Neuronal stem cell (in vitro differentiated cells): ENCODE results near the gene RAB6A.
A peak's percentile ranks its signal among the peaks of the same experiment; 100 is the strongest.

Experiments used
- DNase-seq: peaks from one replicate; pipeline ENCODE4 v3.0.0-alpha.2; 2013; ENCODE audit warnings: low spot score
- H2AFZ ChIP-seq: one replicate; pipeline ENCODE4 v1.6.1; 2013; ENCODE audit warnings: mild to moderate bottlenecking, low read length, inconsistent platforms
- H2AK5ac ChIP-seq: 2 replicates; pipeline ENCODE4 v1.6.1; 2013; ENCODE audit warnings: low read depth, mild to moderate bottlenecking, inconsistent platforms, low read length, moderate library complexity, mixed read lengths
- H2BK120ac ChIP-seq: 2 replicates; pipeline ENCODE4 v1.6.1; 2013; ENCODE audit warnings: low read depth, mild to moderate bottlenecking, inconsistent platforms, low read length, moderate library complexity, mixed read lengths
- H2BK12ac ChIP-seq: one replicate; pipeline ENCODE4 v1.6.1; 2013; ENCODE audit warnings: low read length, inconsistent platforms
- H2BK15ac ChIP-seq: 2 replicates; pipeline ENCODE4 v1.6.1; 2013; ENCODE audit warnings: mild to moderate bottlenecking, low read length, inconsistent platforms, mixed read lengths
- H2BK5ac ChIP-seq: one replicate; pipeline ENCODE4 v1.6.1; 2013; ENCODE audit warnings: inconsistent platforms, mild to moderate bottlenecking, low read length, moderate library complexity
- H3K14ac ChIP-seq: one replicate; pipeline ENCODE4 v1.6.1; 2013; ENCODE audit warnings: low read length, inconsistent platforms
- H3K18ac ChIP-seq: 2 replicates; pipeline ENCODE4 v1.6.1; 2013; ENCODE audit warnings: low read length, inconsistent platforms
- H3K23ac ChIP-seq: 2 replicates; pipeline ENCODE4 v1.6.1; 2013; ENCODE audit warnings: low read depth, mild to moderate bottlenecking, mixed read lengths, low read length, inconsistent platforms; ENCODE audit not compliant: poor library complexity
- H3K27ac ChIP-seq: replicated peaks from 3 replicates; pipeline ENCODE4 v1.5.1; 2013; ENCODE audit warnings: low read length, inconsistent platforms
- H3K27me3 ChIP-seq, 3 experiments: 2 replicates each; pipeline ENCODE4 v1.6.1; 2013; ENCODE audit warnings: low read length in 3 of 3, mild to moderate bottlenecking in 2 of 3, inconsistent platforms in 1 of 3, low read depth in 1 of 3, mixed read lengths in 1 of 3, moderate library complexity in 1 of 3; ENCODE audit not compliant: control insufficient read depth in 3 of 3, insufficient read depth in 3 of 3
- H3K36me3 ChIP-seq, 2 donors: replicated peaks in 1 of 2; 2 replicates each; pipeline ENCODE4 v1.6.1; 2013; ENCODE audit warnings: low read length in 2 of 2; ENCODE audit not compliant: control insufficient read depth in 2 of 2, insufficient read depth in 2 of 2
- H3K4ac ChIP-seq: 2 replicates; pipeline ENCODE4 v1.6.1; 2013; ENCODE audit warnings: inconsistent platforms, mild to moderate bottlenecking, low read length, moderate library complexity
- H3K4me1 ChIP-seq, 2 donors: 1 replicate in 1 of 2; 2 replicates in 1 of 2; pipeline ENCODE4 v1.6.1; 2013; ENCODE audit warnings: low read length in 2 of 2, low read depth in 1 of 2; ENCODE audit not compliant: control insufficient read depth in 2 of 2, insufficient read depth in 1 of 2
- H3K4me2 ChIP-seq: one replicate; pipeline ENCODE4 v1.6.1; 2013; ENCODE audit warnings: mild to moderate bottlenecking, low read length, inconsistent platforms; ENCODE audit not compliant: insufficient read depth, poor library complexity, severe bottlenecking
- H3K4me3 ChIP-seq, 2 donors: 2 replicates each; pipeline ENCODE4 v1.5.1; 2013; ENCODE audit warnings: low read length in 2 of 2, mild to moderate bottlenecking in 2 of 2, inconsistent platforms in 1 of 2, moderate library complexity in 1 of 2
- H3K79me1 ChIP-seq: one replicate; pipeline ENCODE4 v1.6.1; 2013; ENCODE audit warnings: low read depth, mild to moderate bottlenecking, inconsistent platforms, low read length, moderate library complexity
- H3K9ac ChIP-seq: one replicate; pipeline ENCODE4 v1.6.1; 2013; ENCODE audit warnings: mild to moderate bottlenecking, low read depth, low read length, inconsistent platforms; ENCODE audit not compliant: poor library complexity
- H3K9me3 ChIP-seq, 2 donors: replicated peaks in 1 of 2; 2 replicates each; pipeline versions ENCODE3 to v1.6.1; 2013; ENCODE audit warnings: low read length in 2 of 2, mild to moderate bottlenecking in 2 of 2, inconsistent platforms in 1 of 2, low read depth in 1 of 2, mixed read lengths in 1 of 2, moderate library complexity in 1 of 2; ENCODE audit not compliant: control insufficient read depth in 2 of 2, insufficient read depth in 1 of 2
- H4K8ac ChIP-seq: one replicate; pipeline ENCODE4 v1.6.1; 2013; ENCODE audit warnings: low read depth, mild to moderate bottlenecking, inconsistent platforms, low read length, moderate library complexity
- H4K91ac ChIP-seq: one replicate; pipeline ENCODE4 v1.6.1; 2013; ENCODE audit warnings: low read length, low read depth, mild to moderate bottlenecking, inconsistent platforms; ENCODE audit not compliant: poor library complexity
- WGBS, 2 donors: extraction: QIAGEN DNeasy Blood & Tissue Kit; methylation state at CpG; one replicate each; pipeline ENCODE4 v1.1.7; 2013; ENCODE audit warnings: missing lambda C conversion rate in 2 of 2, mixed read lengths in 1 of 2; ENCODE audit not compliant: insufficient read length in 2 of 2, insufficient replicate concordance in 1 of 2; ENCODE audit errors: extremely low coverage in 2 of 2; 5-methylcytosine and 5-hydroxymethylcytosine counted together

RAB6A gene

GRCh38 chr11:73636249-73636648 is 124.6 kb downstream of the RAB6A start:
- H3K9me3 ChIP-seq = peaks cover 0 to 12% of the 10 kb centered on the region in 2 donors
- WGBS, 2 donors = no CpG with 5 or more reads among the region's 5 CpGs
- no peak overlapping the region for H2BK12ac ChIP-seq
- no peak overlapping the region for H2BK120ac ChIP-seq
- no peak overlapping the region for H3K18ac ChIP-seq
- no peak overlapping the region for H3K14ac ChIP-seq
- H3K27me3 ChIP-seq = no peaks in the 10 kb centered on the region
- peak overlapping the region; percentile 71 for H2AFZ ChIP-seq
- no peaks in the 10 kb centered on the region for H3K79me1 ChIP-seq
- H3K9ac ChIP-seq = no peak overlapping the region
- H3K36me3 ChIP-seq = no peaks in the 10 kb centered on the region
- H3K4me2 ChIP-seq = no peak overlapping the region
- no peaks in the 10 kb centered on the region for H3K4me1 ChIP-seq
- H3K27ac ChIP-seq = no peak overlapping the region
- H4K8ac ChIP-seq = no peak overlapping the region
- no peak overlapping the region for H3K4ac ChIP-seq
- H3K23ac ChIP-seq = no peak overlapping the region
- H2BK5ac ChIP-seq = no peak overlapping the region
- no peak for DNase-seq
- H2BK15ac ChIP-seq = no peak overlapping the region
- H3K4me3 ChIP-seq = no peak overlapping the region
- no peak overlapping the region for H4K91ac ChIP-seq
- H2AK5ac ChIP-seq = no peak overlapping the region

- no peak overlapping the region for H4K8ac ChIP-seq
- H3K27ac ChIP-seq = no peak overlapping the region
- no peak overlapping the region for H2BK5ac ChIP-seq
- WGBS, 2 donors = no CpG with 5 or more reads among the region's 5 CpGs
- no peak overlapping the region for H3K4me2 ChIP-seq
- no peaks in the 10 kb centered on the region for H3K27me3 ChIP-seq
- no peaks in the 10 kb centered on the region for H3K4me1 ChIP-seq
- no peak overlapping the region for H3K4ac ChIP-seq
- no peak overlapping the region for H3K4me3 ChIP-seq
- H2AK5ac ChIP-seq = no peak overlapping the region
- no peaks in the 10 kb centered on the region for H3K79me1 ChIP-seq
- no peak overlapping the region for H4K91ac ChIP-seq
- H3K36me3 ChIP-seq = no peaks in the 10 kb centered on the region
- H2BK12ac ChIP-seq = no peak overlapping the region
- no peak overlapping the region for H2BK120ac ChIP-seq
- no peak overlapping the region for H3K18ac ChIP-seq
- no peak overlapping the region for H3K9ac ChIP-seq
- H2BK15ac ChIP-seq = no peak overlapping the region
- DNase-seq = no peak
- peaks cover 0 to 12% of the 10 kb centered on the region in 2 donors for H3K9me3 ChIP-seq
- H2AFZ ChIP-seq = no peak overlapping the region
- no peak overlapping the region for H3K23ac ChIP-seq
- no peak overlapping the region for H3K14ac ChIP-seq
Observed at GRCh38 chr11:73635721-73636120, 125.2 kb downstream of the RAB6A start.

GRCh38 chr11:73633999-73634398 is 126.9 kb downstream of the RAB6A start:
- no peak overlapping the region for H3K14ac ChIP-seq
- H4K8ac ChIP-seq = no peak overlapping the region
- no peaks in the 10 kb centered on the region for H3K36me3 ChIP-seq
- H2BK15ac ChIP-seq = no peak overlapping the region
- H3K4me3 ChIP-seq = no peak overlapping the region
- H2BK12ac ChIP-seq = no peak overlapping the region
- H3K4ac ChIP-seq = no peak overlapping the region
- H3K18ac ChIP-seq = no peak overlapping the region
- no peak overlapping the region for H2AK5ac ChIP-seq
- H3K4me2 ChIP-seq = no peak overlapping the region
- no peak overlapping the region for H3K23ac ChIP-seq
- no peaks in the 10 kb centered on the region for H3K27me3 ChIP-seq
- no peak overlapping the region for H2BK120ac ChIP-seq
- no peak overlapping the region for H3K27ac ChIP-seq
- no peak overlapping the region for H4K91ac ChIP-seq
- H3K79me1 ChIP-seq = no peaks in the 10 kb centered on the region
- H3K9ac ChIP-seq = no peak overlapping the region
- no CpG with 5 or more reads among the region's 2 CpGs for WGBS, 2 donors
- DNase-seq = no peak
- H2AFZ ChIP-seq = no peak overlapping the region
- peaks cover 0 to 4% of the 10 kb centered on the region in 2 donors for H3K4me1 ChIP-seq
- peaks cover 0 to 12% of the 10 kb centered on the region in 2 donors for H3K9me3 ChIP-seq
- no peak overlapping the region for H2BK5ac ChIP-seq

GRCh38 chr11:73632996-73633395 is 127.9 kb downstream of the RAB6A start:
- H3K4ac ChIP-seq = no peak overlapping the region
- H3K27ac ChIP-seq = no peak overlapping the region
- no peak overlapping the region for H3K18ac ChIP-seq
- H4K8ac ChIP-seq = no peak overlapping the region
- peaks cover 0 to 12% of the 10 kb centered on the region in 2 donors for H3K9me3 ChIP-seq
- H4K91ac ChIP-seq = no peak overlapping the region
- peaks cover 0 to 5% of the 10 kb centered on the region in 2 donors for H3K4me1 ChIP-seq
- H2AFZ ChIP-seq = peak overlapping the region; percentile 3
- H2BK12ac ChIP-seq = no peak overlapping the region
- no peak overlapping the region for H3K9ac ChIP-seq
- H3K14ac ChIP-seq = no peak overlapping the region
- no peak overlapping the region for H3K23ac ChIP-seq
- WGBS, 2 donors = no CpG with 5 or more reads among the region's 4 CpGs
- H3K36me3 ChIP-seq = no peaks in the 10 kb centered on the region
- H2BK15ac ChIP-seq = no peak overlapping the region
- H2AK5ac ChIP-seq = no peak overlapping the region
- no peaks in the 10 kb centered on the region for H3K79me1 ChIP-seq
- H3K4me3 ChIP-seq = no peak overlapping the region
- H3K27me3 ChIP-seq = no peaks in the 10 kb centered on the region
- H2BK5ac ChIP-seq = no peak overlapping the region
- H2BK120ac ChIP-seq = no peak overlapping the region
- DNase-seq = no peak
- H3K4me2 ChIP-seq = no peak overlapping the region
